ENCODE data around the gene CTBP1. TPM values are rescaled to one million over a fixed set of nuclear protein-coding genes. Genes with fewer than 3 reads are reported as not detected.

The CTBP1 gene
- total RNA-seq, 1 donor from 2014 or later, result 121 TPM

DNA sequence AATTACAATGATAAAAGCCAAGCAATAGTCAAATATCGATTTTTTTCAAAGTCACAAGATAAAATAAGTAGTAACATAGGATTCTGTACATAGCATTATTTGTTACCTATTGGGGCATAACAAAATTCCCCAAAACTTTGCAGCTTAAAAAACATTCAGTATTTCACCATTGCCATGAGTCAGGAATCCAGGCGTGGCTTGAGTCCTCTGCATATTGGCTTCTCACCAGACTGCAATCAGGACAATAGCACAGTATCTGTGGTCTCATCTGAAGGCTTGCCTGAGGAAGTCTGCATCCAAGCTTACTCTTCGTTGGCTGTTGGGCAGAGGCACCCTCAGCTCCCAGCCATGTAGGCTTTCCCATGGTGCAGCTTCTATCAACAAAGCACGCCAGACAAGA is 6.2 kb upstream of the CTBP1 start:
- ATAC-seq (no peak), DNase-seq (ENCODE audit: missing footprints) (no peak)
- intact Hi-C loops (cut with DNase I), result no loop called here

DNA sequence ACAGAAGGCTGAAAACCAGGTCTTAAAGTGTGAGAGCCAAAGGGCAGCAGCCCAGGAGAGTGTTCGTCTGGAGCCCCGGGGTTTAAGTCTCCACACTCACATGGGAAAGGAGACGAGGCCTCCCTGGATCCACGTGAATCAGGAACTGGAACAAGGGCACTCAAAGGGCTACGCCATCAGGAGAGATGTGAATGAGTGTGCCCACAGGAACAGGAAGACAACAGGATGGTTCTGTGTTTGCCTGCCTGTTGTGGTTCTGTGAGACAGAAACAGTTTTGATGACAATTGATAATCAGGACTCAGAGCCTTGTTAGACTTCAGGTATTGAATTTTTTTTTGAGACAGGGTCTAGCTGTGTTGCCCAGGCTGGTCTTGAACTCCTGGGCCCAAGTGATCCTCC is 4.9 kb upstream of the CTBP1 start:
- DNase-seq (ENCODE audit: missing footprints) (no peak), ATAC-seq (no peak)
- intact Hi-C loops (cut with DNase I), result no loop called here

DNA sequence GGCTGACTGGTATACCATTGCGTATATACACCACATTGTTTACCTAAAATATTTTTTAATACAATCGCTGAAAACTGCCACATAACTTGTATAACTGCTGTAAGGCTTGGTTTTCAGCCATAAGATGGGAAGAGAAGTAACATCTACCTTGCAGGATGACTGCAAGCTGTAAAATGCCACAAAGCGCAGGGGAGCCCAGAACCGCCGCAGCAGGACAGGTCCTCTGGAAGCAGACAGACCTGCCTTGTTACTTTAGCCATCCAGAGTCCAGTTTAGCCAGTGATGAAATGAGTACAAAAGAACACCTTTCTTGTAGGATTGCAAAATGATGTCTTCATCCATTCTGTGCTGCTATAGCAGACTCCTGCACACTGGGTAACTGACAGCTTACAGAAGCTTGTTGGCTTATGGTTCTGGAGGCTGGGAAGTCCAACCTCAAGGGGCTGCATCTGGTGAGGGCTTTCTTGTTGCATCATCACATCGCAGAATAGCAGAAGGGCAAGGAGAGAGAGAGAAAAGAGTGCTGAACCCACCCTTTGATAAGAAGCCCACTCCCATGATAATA is 4.1 kb upstream of the CTBP1 start:
- intact Hi-C loops (cut with DNase I), result no loop called here
- DNase-seq (ENCODE audit: missing footprints) (no peak), ATAC-seq (no peak)

DNA sequence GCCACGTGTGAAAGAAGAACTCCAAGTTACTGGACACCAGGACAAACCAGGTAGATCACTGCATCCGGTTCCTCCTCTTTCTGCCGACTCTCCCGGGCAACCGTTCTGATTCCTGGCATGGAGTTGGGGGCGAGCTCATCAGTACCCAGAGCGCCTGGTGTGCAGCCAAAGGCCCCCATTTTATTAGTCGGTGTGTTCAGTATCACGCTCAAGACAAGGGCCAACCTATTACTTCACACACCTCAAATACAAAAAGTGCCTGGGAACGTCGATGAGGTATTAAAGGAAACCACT is 2.8 kb upstream of the CTBP1 start:
- ATAC-seq (no peak), DNase-seq (ENCODE audit: missing footprints) (no peak)
- intact Hi-C loops (cut with DNase I), result no loop called here

DNA sequence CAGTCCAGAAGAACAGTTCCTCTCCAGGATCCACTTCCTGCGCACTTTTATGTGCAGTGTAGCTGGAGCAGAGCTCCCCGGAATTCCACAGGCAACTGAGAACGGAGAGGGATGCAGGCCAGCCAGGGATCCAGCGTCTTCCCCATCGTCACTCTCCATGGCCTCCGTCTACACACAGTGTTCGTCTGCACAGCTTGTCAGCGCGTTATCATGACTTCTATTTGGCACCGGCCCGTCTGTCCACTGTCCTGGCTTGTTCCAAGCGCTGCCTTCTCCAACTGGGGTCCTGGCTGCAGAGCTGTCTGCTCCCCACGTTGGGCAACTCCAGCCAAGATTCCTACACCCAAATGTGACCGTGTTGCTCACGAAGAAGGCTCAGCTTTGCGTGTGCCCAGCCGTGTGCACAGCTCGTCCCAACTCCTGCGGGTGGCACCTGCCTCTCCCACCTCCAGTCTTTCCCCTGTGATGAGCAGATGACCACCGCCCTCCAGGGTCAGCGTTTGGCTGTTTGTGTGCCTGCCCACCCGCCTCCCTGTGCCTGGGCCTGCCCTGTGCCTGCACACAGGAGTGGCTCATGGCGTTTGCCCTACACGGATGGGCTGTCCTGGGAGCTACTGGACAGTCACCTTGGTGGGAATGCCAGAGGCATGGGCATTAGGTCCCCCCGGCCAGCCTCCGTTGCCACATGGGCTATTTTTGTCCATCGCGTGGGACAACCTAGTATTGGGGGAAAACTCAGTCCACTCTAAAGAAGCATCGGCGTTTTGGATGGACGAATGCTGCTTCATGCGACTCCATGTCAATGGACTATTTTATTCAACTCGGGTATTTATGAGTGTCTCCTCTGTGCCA is 2.2 kb upstream of the CTBP1 start:
- intact Hi-C loops (cut with DNase I), result no loop called here
- ATAC-seq (no peak), DNase-seq (ENCODE audit: missing footprints) (peak; percentile 55)

DNA sequence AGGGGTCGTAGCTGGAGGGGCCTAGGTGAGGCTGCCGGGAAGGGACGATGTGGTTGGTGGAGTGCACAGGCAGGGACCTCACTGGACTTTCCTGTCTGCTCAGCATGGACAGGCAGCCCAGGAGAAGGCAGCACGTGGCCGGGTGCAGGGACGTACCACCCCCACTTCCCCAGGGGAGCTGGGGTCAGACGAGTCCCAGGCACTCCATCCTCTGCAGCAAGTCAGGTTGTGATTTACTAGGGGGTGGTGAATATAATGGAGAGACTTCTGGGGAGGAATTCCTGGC is 1.5 kb upstream of the CTBP1 start:
- ATAC-seq, result no peak
- DNase-seq (ENCODE audit: missing footprints), result no peak

DNA sequence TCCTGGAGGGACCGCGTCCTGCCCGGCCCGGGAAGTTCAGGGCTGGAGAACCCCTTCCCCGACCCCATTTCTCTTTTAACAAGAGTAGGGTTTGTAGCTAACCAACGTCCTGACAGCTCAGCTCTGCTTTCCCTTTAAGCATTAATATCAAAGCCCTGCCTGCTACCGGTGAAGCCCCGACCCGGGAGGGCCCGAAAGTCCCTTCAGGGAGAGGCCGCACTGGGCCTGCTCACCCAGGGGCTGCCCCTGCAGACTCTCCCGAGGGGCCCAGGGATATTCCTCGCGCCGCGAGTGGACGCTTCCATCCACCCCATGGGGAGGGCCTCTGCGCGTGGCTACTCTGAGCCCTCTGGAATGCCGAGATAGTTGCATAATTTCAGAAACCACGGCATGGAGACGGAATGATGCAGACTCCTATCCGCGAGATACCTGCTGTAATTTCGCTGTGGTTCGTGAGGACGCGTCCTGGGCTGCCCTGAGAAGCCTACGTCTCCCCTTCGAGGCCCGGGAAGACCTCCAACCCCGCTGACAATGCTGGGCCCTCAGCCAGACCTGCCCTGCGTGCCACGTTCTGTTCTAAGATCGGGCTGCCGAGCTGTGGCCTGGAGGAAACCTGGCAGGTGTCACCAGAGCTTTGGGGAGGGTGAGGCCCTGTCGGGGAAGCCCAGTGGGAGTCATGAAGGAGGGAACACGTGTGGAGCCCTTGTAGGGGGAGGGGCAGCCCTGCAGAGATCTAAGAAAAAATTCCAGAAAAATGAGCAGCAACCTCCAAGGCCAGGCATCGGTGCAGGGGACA is 999 bp upstream of the CTBP1 start:
- ATAC-seq, result no peak
- peak; percentile 75 for DNase-seq (ENCODE audit: missing footprints)
- intact Hi-C loops (cut with DNase I), result loop anchor here (1.0 to 5.0 kb wide), 3 partner anchors 39 to 83 kb away; partner anchors contain the start of gene MAEA

More for the DNA sequence above, 1.5 kb upstream of the CTBP1 start:
- intact Hi-C loops (cut with DNase I), result no loop called here

DNA sequence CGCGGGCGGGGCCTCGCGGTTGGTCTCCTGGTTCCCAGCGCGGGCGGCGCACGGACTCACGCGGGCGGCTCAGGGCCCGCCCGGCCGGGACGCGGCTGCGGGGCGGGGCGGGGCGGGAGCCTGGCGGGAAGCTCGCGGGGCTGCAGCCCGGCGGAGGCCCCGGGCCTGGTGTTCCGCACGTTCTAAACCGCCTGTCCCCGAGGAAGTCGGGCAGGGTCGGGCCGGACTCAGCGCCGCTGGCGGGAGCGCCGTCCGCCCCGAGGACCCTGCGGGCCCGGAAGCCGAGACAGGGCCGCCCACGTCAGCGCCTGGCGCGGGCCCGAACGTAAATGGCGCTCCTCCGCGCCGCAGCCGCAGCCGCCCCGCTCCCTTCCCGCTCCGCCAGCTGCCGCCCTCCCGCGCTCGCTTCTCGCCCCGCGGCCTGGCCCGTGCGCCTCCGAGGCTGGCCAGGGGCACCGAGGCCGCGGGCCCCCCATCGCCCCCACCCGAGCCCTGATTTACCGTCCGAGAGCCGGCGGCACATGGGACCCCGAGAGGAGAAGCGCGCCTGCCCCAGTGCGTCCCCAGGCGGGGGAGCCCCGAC is 309 bp upstream of the CTBP1 start:
- peak; percentile 95 for DNase-seq (ENCODE audit: missing footprints)
- intact Hi-C loops (cut with DNase I), result loop anchor here (1.0 to 5.0 kb wide), 3 partner anchors 40 to 82 kb away; partner anchors contain the start of gene MAEA
- ATAC-seq, result peak; percentile 68

DNA sequence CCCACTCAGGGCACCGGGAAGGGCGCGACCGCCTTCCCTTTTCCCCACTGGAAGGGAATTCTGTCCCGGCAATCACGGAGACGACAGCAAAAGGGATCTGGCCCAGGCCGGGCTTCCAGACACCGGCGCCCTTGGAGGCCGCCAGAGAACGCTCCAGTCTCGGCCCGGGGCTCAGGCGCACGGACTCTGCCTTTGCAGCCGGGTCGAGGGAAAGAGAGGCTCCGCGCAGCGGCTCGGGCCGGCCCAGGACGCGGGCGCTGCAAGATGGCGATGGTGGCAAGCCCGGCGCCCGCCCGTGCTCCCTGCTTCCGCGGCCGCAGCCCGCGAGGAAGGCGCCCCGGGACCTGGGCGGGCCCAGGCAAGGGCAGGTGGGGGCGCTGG is 1.1 kb downstream of the CTBP1 start:
- no peak for ATAC-seq
- intact Hi-C loops (cut with DNase I), result loop anchor here (1.0 to 5.0 kb wide), 3 partner anchors 41 to 98 kb away; partner anchors contain the start of gene MAEA
- no peak for DNase-seq (ENCODE audit: missing footprints)

DNA sequence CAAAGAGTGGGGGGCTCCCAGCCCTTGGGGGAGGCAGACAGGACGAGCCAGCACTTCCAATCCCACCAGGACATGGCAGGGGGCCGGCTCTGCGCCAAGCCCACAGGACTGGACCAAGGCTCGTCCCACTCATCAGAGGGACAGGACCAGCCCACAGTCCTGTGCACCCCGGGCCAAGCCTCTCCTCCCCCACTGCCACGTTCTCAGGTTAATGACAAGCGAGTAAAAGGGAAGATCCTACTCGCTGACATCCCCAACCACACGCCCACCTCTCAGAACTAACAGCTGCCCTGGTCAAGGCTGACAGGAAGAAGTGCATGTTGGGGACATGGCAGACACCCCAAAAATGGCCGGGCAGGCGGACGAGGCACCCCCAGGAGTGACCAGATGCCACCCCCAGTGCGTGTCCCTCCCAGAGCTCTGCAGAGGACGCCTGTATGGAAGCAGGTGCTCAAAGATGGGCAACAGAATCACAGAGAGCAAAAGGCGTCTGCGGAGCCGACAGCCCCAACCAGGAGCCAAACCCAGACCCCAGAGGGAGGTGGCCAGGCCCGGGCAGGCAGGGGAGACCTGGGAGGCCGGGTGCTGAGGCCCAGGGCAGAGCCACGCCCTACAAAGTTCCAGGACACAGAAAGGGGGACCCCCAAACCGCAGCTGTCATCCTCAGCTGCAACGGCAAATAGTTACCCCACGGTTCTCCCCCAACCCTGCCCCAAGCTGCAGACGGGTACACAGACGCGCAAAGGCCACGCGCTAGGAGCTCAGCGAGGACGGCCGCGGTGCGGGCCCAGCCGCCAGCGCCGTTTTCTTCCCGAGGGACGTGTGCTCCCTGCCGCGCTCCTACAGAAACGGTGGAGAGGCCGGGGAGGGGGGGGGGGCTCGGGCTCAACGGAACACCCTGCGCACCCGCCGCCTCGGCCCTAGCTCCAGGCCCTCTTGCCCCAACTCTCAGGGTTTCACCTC is 1.7 kb downstream of the CTBP1 start:
- DNase-seq (ENCODE audit: missing footprints) (peak; percentile 71), ATAC-seq (no peak)
- intact Hi-C loops (cut with DNase I), result loop anchor here (5.0 kb wide), 1 partner anchor 40 kb away; no protein-coding TSS in a partner anchor

DNA sequence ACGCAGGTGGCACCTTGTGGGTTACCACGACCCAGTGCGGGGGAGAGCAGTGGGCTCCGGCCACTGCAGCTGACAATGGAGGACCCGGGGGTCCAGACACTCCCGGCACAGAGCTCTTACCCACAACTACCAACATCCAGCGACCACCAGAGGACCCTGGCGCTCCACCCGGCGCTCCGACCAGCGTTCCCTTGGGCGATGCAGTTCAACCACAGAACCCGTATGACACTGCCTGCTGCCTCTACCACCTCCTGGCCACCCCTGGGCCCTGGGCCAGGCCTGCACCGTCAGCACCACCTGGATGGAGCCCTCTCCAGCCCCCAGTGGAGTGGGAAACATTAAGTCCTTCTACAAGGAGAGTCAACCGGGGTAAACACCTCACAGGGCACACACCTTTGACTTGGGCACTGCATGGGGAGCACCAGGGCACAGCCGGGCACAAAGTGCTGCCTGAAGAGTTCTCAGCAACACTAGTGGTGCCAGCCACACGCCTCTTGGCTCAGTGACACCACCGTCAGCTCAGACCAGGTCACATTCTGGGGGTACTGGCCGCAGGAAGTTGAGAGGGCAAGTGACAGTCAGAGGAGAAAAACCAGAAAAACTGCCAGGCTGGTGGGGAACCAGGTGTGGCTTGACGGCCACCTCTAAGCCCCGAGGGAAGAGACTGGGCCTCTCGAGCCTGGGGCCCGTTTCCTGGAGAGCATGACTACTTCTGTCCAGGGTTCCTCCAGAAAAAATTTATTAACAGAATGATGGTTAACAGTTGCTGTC is 2.6 kb downstream of the CTBP1 start:
- intact Hi-C loops (cut with DNase I), result loop anchor here (5.0 kb wide), 1 partner anchor 39 kb away; no protein-coding TSS in a partner anchor
- peak; percentile 63 for DNase-seq (ENCODE audit: missing footprints)
- ATAC-seq, result no peak

DNA sequence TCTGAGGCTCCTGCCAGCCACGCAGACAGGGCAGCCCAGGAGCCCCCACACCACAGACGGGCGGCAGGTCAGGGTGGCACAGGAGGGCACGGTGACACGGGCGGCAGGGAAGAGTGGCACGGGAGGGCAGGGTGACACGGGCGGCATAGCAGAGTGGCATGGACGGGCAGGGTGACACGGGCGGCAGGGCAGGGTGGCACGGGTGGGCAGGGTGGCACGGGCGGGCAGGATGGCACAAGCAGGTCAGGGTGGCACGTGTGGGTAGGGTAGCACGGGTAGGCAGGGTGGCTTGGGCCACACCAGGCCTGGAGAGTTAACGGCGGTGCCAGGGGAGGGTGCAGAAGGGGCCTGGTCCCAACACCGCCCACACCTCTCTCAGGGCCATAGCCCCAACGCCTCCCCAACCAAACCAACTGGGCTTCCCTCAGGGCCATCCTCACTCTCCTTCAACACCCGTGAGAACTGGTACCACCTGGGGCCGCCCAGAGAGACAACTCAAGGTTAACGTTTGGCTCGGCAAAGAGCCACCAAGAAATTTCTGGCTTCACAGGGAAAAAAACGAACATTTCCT is 3.4 kb downstream of the CTBP1 start:
- DNase-seq (ENCODE audit: missing footprints) (peak; percentile 45), ATAC-seq (no peak)
- intact Hi-C loops (cut with DNase I), result loop anchor here (5.0 kb wide), 1 partner anchor 38 kb away; no protein-coding TSS in a partner anchor

DNA sequence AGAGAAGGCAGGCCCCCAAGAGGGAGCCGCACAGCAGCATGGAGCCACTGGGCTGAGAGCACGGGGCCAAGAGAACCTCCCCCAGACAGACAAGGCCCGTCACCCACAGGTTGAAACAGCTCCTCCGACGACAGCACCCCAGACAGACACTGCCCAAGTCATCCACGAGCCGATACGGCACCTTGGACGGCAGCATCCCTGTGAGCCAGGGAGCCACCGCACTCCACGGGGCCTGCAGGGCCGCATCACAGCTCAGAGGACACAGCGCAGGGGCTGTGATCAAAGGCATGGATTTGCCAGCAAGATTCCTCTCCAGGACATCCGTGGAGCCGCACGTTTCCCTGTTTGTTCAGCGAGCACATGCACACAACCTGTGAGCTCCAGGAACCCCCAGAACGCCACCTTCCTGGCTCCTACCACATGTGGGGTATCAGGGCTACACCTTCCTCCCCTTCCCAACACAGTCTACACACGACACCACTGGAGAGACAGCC is 3.9 kb downstream of the CTBP1 start:
- intact Hi-C loops (cut with DNase I), result loop anchor here (5.0 kb wide), 1 partner anchor 38 kb away; no protein-coding TSS in a partner anchor
- peak; percentile 50 for DNase-seq (ENCODE audit: missing footprints)
- ATAC-seq, result no peak

DNA sequence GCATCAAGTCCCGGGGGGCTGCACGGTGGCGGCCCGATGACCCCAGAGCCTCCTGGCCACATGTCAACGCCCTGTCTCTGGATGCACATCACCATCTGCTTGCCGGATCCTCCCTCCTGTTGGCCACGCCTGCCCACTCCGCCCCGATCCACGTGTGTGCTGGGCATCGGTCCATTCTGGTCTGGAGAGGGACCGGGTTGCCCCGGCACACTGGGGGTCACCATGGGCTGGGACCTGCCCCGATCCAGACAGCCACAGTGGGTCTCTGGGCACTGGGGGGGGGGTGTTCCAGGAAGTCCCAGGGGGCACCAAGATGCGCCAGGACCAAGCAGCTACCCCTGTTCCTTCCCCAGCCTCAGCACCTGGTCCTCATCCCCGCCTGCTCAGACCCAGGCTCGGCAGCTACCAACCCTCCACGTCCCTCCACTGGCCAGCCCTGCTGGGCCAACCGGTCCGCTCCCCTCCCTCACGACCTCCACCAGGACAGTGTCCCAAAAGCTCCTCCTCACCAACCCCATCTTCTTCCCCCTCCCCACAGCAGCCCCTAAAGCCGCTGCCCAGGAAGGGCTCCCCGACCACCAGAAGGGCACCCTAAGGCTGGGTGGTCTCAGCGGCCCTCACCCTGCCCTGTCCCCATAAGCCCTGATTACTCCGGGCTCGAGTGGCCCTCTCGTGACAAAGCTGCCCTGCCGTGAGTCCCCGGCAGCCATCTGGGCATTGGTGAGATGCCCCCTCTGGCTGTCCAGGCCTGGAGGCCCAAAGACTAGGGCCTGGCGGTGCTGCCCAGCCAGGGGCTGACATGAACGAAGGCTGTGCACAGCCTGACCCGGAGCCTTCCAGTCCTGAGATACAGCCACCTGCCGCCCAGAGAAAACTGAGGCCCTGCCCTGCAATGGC is 4.6 kb downstream of the CTBP1 start:
- ATAC-seq (no peak), DNase-seq (ENCODE audit: missing footprints) (peak; percentile 64)
- intact Hi-C loops (cut with DNase I), result no loop called here

DNA sequence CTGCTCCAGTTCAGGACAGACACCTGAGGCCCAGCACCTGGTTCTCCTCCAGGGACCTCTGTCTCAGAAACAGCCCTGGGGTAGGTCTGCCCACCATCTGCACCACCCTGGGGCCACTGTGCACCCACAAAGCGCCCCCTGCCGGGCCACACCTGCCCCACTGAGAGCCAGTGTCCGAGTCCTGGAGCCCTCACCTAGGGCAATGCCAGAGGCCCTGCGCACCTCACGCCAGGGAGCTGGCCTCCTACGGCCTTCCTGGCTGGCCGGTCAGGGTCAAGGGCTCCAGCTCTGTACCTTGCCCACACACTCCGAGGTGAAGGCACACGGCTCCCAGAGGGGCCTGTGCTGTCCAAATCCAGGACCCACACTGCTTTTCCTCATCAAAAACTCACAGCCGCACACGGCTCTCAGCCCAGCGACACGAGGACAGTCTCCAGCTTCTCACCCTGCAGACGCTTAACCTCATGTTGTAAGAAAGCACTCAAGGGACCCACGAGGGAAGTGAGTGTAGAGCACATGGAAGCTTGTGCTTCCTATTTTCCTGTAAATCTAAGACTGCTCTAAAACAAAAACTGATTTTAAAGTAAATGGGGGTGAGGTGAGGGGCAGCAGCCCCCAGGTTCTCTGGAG is 5.4 kb downstream of the CTBP1 start:
- intact Hi-C loops (cut with DNase I), result no loop called here
- no peak for ATAC-seq
- peak; percentile 20 for DNase-seq (ENCODE audit: missing footprints)
